K562 (cell line): ENCODE measurements around the gene PSORS1C2. TPM values are rescaled to one million over a fixed set of nuclear protein-coding genes. Genes with fewer than 3 reads are reported as not detected.

Experiments
- ATAC-seq: fragments of 200-7000 bp; cut with Tn5 transposase; 3 replicates; pipeline ENCODE4 v1.9.1; 2020; ENCODE audit warnings: moderate library complexity
- BruUV-seq: library from RNA; stranded (reverse); fragments of 400-500 nt; replicated peaks from 2 replicates; lab custom pipeline; 2021; lab: Mats Ljungman, UMichigan
- CTCF ChIA-PET: fragments of 300-600 bp; formaldehyde crosslinking; extraction: SDS; loops from one replicate; lab custom pipeline; 2021; ENCODE audit warnings: low intra/inter-chr PET ratio; lab: Yijun Ruan, JAX
- POLR2A ChIA-PET: fragments of 300-600, 350-650 bp; sonication (Branson Sonifier 250); formaldehyde crosslinking; extraction: SDS; loops from one replicate; lab custom pipeline; 2021; ENCODE audit warnings: antibody characterized with exemption, inconsistent platforms; lab: Yijun Ruan, JAX
- DNase-seq, 4 experiments: peaks; one replicate each; pipeline versions ENCODE4 v3.0.0 to v3.0.0-alpha.2; 2011 to 2018; ENCODE audit warnings: low spot score in 3 of 4, mixed read lengths in 3 of 4; ENCODE audit errors: extremely low read depth in 1 of 4
- FAIRE-seq: peaks from 2 replicates; lab custom pipeline; 2011; peaks lifted over from hg19 to GRCh38; lab: Jason Lieb, UNC
- H2AFZ ChIP-seq: 2 replicates; pipeline ENCODE4 v1.6.0; 2011; ENCODE audit warnings: low read depth, low read length, control low read depth, inconsistent platforms
- H3K27ac ChIP-seq: fragments of 200-600 bp; 3 replicates; pipeline ENCODE4 v1.8.0; 2011; ENCODE audit warnings: low read depth, mild to moderate bottlenecking, control low read depth, inconsistent platforms, low read length, moderate library complexity, mixed read lengths; ENCODE audit errors: extremely low read depth
- H3K27me3 ChIP-seq, 2 experiments: fragments of 300-600 bp in 1 of 2; 2 replicates in 1 of 2; 3 replicates in 1 of 2; pipeline versions ENCODE4 v1.6.0 to v1.8.0; 2011; ENCODE audit warnings: inconsistent platforms in 2 of 2, low read length in 2 of 2, mild to moderate bottlenecking in 1 of 2, mixed read lengths in 1 of 2, moderate library complexity in 1 of 2; ENCODE audit not compliant: control insufficient read depth in 2 of 2, insufficient read depth in 2 of 2
- H3K36me3 ChIP-seq: fragments of 300-600 bp; 3 replicates; pipeline ENCODE4 v1.8.0; 2011; ENCODE audit warnings: mild to moderate bottlenecking, low read length, inconsistent platforms; ENCODE audit not compliant: control insufficient read depth, insufficient read depth
- H3K4me1 ChIP-seq, 2 experiments: fragments of 200-600 bp in 1 of 2; replicated peaks in 1 of 2; 2 replicates in 1 of 2; 3 replicates in 1 of 2; pipeline versions ENCODE4 v1.5.1 to v1.8.0; 2011; ENCODE audit warnings: inconsistent platforms in 2 of 2, low read length in 2 of 2, mild to moderate bottlenecking in 1 of 2, mixed read lengths in 1 of 2, moderate library complexity in 1 of 2; ENCODE audit not compliant: control insufficient read depth in 2 of 2, insufficient read depth in 2 of 2
- H3K4me2 ChIP-seq: 2 replicates; pipeline ENCODE4 v1.6.1; 2011; ENCODE audit warnings: low read length, control low read depth, inconsistent platforms, mixed read lengths; ENCODE audit not compliant: insufficient read depth
- H3K4me3 ChIP-seq: fragments of 200-600 bp; sonication (generic), shearing (Covaris generic); 2 replicates; pipeline ENCODE4 v1.5.1; 2016; ENCODE audit warnings: control low read depth, inconsistent platforms
- H3K79me2 ChIP-seq: fragments of 200-600 bp; 3 replicates; pipeline ENCODE4 v1.8.0; 2011; ENCODE audit warnings: low read length, inconsistent platforms; ENCODE audit not compliant: control insufficient read depth, insufficient read depth
- H3K9ac ChIP-seq, 2 experiments: 2 replicates each; pipeline versions ENCODE4 v1.6.0 to v1.6.1; 2011; ENCODE audit warnings: low read depth in 2 of 2, low read length in 2 of 2, control low read depth in 1 of 2, inconsistent platforms in 1 of 2, mild to moderate bottlenecking in 1 of 2, mixed read lengths in 1 of 2; ENCODE audit not compliant: insufficient read depth in 1 of 2
- H3K9me1 ChIP-seq: one replicate; pipeline ENCODE4 v1.6.0; 2011; ENCODE audit warnings: inconsistent platforms, mild to moderate bottlenecking, low read length, moderate library complexity; ENCODE audit not compliant: control insufficient read depth, insufficient read depth
- H3K9me3 ChIP-seq: replicated peaks from 2 replicates; pipeline ENCODE4 v1.5.1; 2011; ENCODE audit warnings: low read depth, low read length, inconsistent platforms; ENCODE audit not compliant: control insufficient read depth, insufficient read depth
- H4K20me1 ChIP-seq: replicated peaks from 2 replicates; pipeline ENCODE4 v1.6.1; 2011; ENCODE audit warnings: low read length, inconsistent platforms, mixed read lengths; ENCODE audit not compliant: control insufficient read depth, insufficient read depth
- E2F8 ChIP-seq: fragments of 450-650 bp; IDR thresholded peaks from 2 replicates; pipeline ENCODE4 v1.7.1; 2018; ENCODE audit warnings: mild to moderate bottlenecking, low read depth; ENCODE audit not compliant: partially characterized antibody
- FUS ChIP-seq: fragments of 200-400 bp; formaldehyde crosslinking; optimal IDR thresholded peaks from 2 replicates; pipeline ENCODE3; 2017; ENCODE audit warnings: low read depth, low read length
- HNRNPK ChIP-seq: fragments of 200-400 bp; formaldehyde crosslinking; IDR thresholded peaks from one replicate; pipeline ENCODE4 v1.6.1; 2018; ENCODE audit warnings: mild to moderate bottlenecking, low read depth, low read length; ENCODE audit not compliant: poor library complexity, severe bottlenecking
- MAFK ChIP-seq: IDR thresholded peaks from 2 replicates; pipeline ENCODE4 v1.6.1; 2011; ENCODE audit warnings: low read length, improper control_type of control experiment
- SETDB1 ChIP-seq: IDR thresholded peaks from one replicate; pipeline ENCODE4 v1.6.1; 2012; ENCODE audit warnings: low read length, control low read depth, inconsistent platforms
- SMARCA4 ChIP-seq: fragments of 450-650 bp; IDR thresholded peaks from 2 replicates; pipeline ENCODE4 v1.6.1; 2016
- TFAM ChIP-seq: fragments of 250-450 bp; sonication (Bioruptor Pico); conservative IDR thresholded peaks from 2 replicates; pipeline ENCODE4 v1.5.0; 2021; ENCODE audit warnings: mild to moderate bottlenecking, moderate library complexity
- ZFX ChIP-seq: sonication (generic); formaldehyde crosslinking; IDR thresholded peaks from 2 replicates; pipeline ENCODE4 v1.8.0; 2022; ENCODE audit warnings: mild to moderate bottlenecking, missing genetic modification reagents, moderate library complexity
- ZNF12 ChIP-seq: sonication (generic); formaldehyde crosslinking; IDR thresholded peaks from 2 replicates; pipeline ENCODE4 v1.4.0; 2020; ENCODE audit warnings: mild to moderate bottlenecking, missing genetic modification reagents
- WGBS: fragments of 100-300 bp; shearing (Covaris generic); methylation state at CpG from one replicate; pipeline ENCODE4 v1.1.6; 2016; ENCODE audit warnings: low coverage, mixed read lengths; ENCODE audit not compliant: insufficient coverage; ENCODE audit errors: missing lambda C conversion rate; 5-methylcytosine and 5-hydroxymethylcytosine counted together
- in situ Hi-C: fragments of 300-500 bp; cut with MboI; formaldehyde crosslinking; loops from 4 replicates; pipeline ENCODE4 v1.15.0; 2018; ENCODE audit warnings: inconsistent platforms, mixed read lengths
- intact Hi-C: fragments of 100-400 bp; cut with micrococcal nuclease; formaldehyde crosslinking; loops from 2 replicates; pipeline ENCODE4 v1.14.2; 2022
- polyA plus RNA-seq, 8 experiments: library from polyadenylated mRNA; depleted of rRNA in 4 of 8; stranded (reverse) in 5 of 8; unstranded in 3 of 8; fragments of >200 nt; fragmentation: Nextera tagmentation in 2 of 8; fragmentation: Illumina TruSeq in 1 of 8; extraction: Ambion mirVana in 2 of 8; extraction: Trizol in 1 of 8; gene quantifications; 2 replicates each; pipeline versions ENCODE4 v1.2.1 to v1.2.3, GENCODE V29; 2011 to 2014; ENCODE audit warnings: inconsistent platforms in 1 of 8, missing spikeins in 1 of 8
- total RNA-seq, 7 experiments: library from RNA; depleted of rRNA in 6 of 7; stranded (reverse); fragments of >200 nt in 6 of 7; fragmentation: Illumina TruSeq in 2 of 7; extraction: Trizol in 2 of 7; gene quantifications; 2 replicates each; pipeline versions ENCODE4 v1.2.1 to v1.2.3, GENCODE V29; 2011 to 2021; ENCODE audit warnings: low replicate concordance in 1 of 7

Gene PSORS1C2
- total and polyA plus RNA-seq, 9 of the 15 experiments (the other 6 are each of a cell fraction or from before 2014, with no cell fraction given), result not detected

- no peak for TF ChIP-seq E2F8
- TF ChIP-seq MAFK, result peak; percentile 41; the same call in 1 of the 2 replicates
- TF ChIP-seq SMARCA4, result no peak
- TF ChIP-seq HNRNPK, result no peak
- no peak for TF ChIP-seq TFAM (CRISPR knock-in tag)
These were observed 34.5 kb upstream of the PSORS1C2 start (continued) for GRCh38 chr6:31173406-31173805.

- WGBS, result 55% methylated on average over 5 of the region's 5 CpGs
- Histone ChIP-seq H3K4me1 (peaks cover 25 to 33% of the 10 kb centered on the region in 2 experiments), H3K9ac (peak overlapping the region in 1 of 2 experiments; percentile 18; a peak in 1 of 4 replicates), H3K9me3 (no peaks in the 10 kb centered on the region), H3K4me3 (no peak overlapping the region), H3K4me2 (no peak overlapping the region), H3K9me1 (no peaks in the 10 kb centered on the region), H3K36me3 (no peaks in the 10 kb centered on the region), H3K79me2 (no peaks in the 10 kb centered on the region), H3K27ac (peak overlapping the region; percentile 10; the same call in 1 of the 3 replicates), H2AFZ (peak overlapping the region; percentile 74), H3K27me3 (no peaks in the 10 kb centered on the region), H4K20me1 (no peaks in the 10 kb centered on the region)
- TF ChIP-seq SETDB1 (no peak), ZFX (CRISPR knock-in tag) (0 out of 2 replicates have a peak, but pooled peaks have one; percentile 14), FUS (no peak), ZNF12 (CRISPR knock-in tag) (no peak)
- intact Hi-C loops, result no loop called here
- ChIA-PET CTCF (interaction anchor here (0.9 kb wide), 1 partner anchor 20 kb away, joined by 3 read pairs; no protein-coding TSS in a partner anchor), POLR2A (interaction anchor here (0.8 to 1.2 kb wide), 4 partner anchors 10 to 34 kb away, joined by 3 to 5 read pairs (median 4); partner anchors contain the start of gene PSORS1C2)
- ATAC-seq (no peak), DNase-seq (no peak), FAIRE-seq (no peak)
- in situ Hi-C loops, result no loop called here
- no TSS peak for BruUV-seq
These were observed 34.1 kb upstream of the PSORS1C2 start for GRCh38 chr6:31172973-31173384.
